HEK293T (cell line): Measurements from ENCODE around the gene PHLDA1.

Experiments used
- BHLHE40 ChIP-seq: fragments of 450-650 bp; IDR thresholded peaks from 2 replicates; pipeline ENCODE4 v1.6.1; 2016; ENCODE audit warnings: mild to moderate bottlenecking, moderate library complexity, borderline replicate concordance
- CTBP1 ChIP-seq: fragments of 450-650 bp; IDR thresholded peaks from 2 replicates; pipeline ENCODE4 v1.6.1; 2016; ENCODE audit warnings: borderline replicate concordance
- ELF4 ChIP-seq: fragments of 450-650 bp; IDR thresholded peaks from 2 replicates; pipeline ENCODE4 v1.6.1; 2017; ENCODE audit warnings: antibody characterized with exemption
- FOXA1 ChIP-seq: fragments of 450-650 bp; IDR thresholded peaks from 2 replicates; pipeline ENCODE4 v1.6.1; 2016; ENCODE audit warnings: mild to moderate bottlenecking
- FOXK2 ChIP-seq: fragments of 450-650 bp; IDR thresholded peaks from 2 replicates; pipeline ENCODE4 v1.6.1; 2016; ENCODE audit warnings: mild to moderate bottlenecking
- FOXM1 ChIP-seq: fragments of 450-650 bp; IDR thresholded peaks from 2 replicates; pipeline ENCODE4 v1.6.1; 2017; ENCODE audit warnings: mild to moderate bottlenecking, borderline replicate concordance
- HDGF ChIP-seq: fragments of 450-650 bp; IDR thresholded peaks from 2 replicates; pipeline ENCODE4 v1.6.1; 2017; ENCODE audit warnings: antibody characterized with exemption, borderline replicate concordance
- L3MBTL2 ChIP-seq: fragments of 450-650 bp; conservative IDR thresholded peaks from 2 replicates; pipeline ENCODE4 v1.6.1; 2016; ENCODE audit warnings: mild to moderate bottlenecking
- NFRKB ChIP-seq: fragments of 450-650 bp; IDR thresholded peaks from 2 replicates; pipeline ENCODE4 v1.6.1; 2016; ENCODE audit warnings: mild to moderate bottlenecking, moderate library complexity
- SP1 ChIP-seq: fragments of 450-650 bp; IDR thresholded peaks from 2 replicates; pipeline ENCODE4 v1.6.1; 2017

GRCh38 chr12:75997658-75998057 is 33.9 kb downstream of the PHLDA1 start:
- TF ChIP-seq NFRKB (no peak), BHLHE40 (no peak), SP1 (no peak), FOXA1 (no peak), HDGF (no peak), FOXK2 (no peak), FOXM1 (no peak), CTBP1 (no peak), ELF4 (no peak), L3MBTL2 (no peak)
